Neuronal stem cell (in vitro differentiated cells): Measurements from ENCODE around the gene SMARCD3.
A peak's percentile ranks its signal among the peaks of the same experiment; 100 is the strongest.

Source experiments
- DNase-seq: peaks from one replicate; pipeline ENCODE4 v3.0.0-alpha.2; 2013; ENCODE audit warnings: low spot score
- H2AFZ ChIP-seq: one replicate; pipeline ENCODE4 v1.6.1; 2013; ENCODE audit warnings: mild to moderate bottlenecking, low read length, inconsistent platforms
- H2AK5ac ChIP-seq: 2 replicates; pipeline ENCODE4 v1.6.1; 2013; ENCODE audit warnings: low read depth, mild to moderate bottlenecking, inconsistent platforms, low read length, moderate library complexity, mixed read lengths
- H2BK120ac ChIP-seq: 2 replicates; pipeline ENCODE4 v1.6.1; 2013; ENCODE audit warnings: low read depth, mild to moderate bottlenecking, inconsistent platforms, low read length, moderate library complexity, mixed read lengths
- H2BK12ac ChIP-seq: one replicate; pipeline ENCODE4 v1.6.1; 2013; ENCODE audit warnings: low read length, inconsistent platforms
- H2BK15ac ChIP-seq: 2 replicates; pipeline ENCODE4 v1.6.1; 2013; ENCODE audit warnings: mild to moderate bottlenecking, low read length, inconsistent platforms, mixed read lengths
- H2BK5ac ChIP-seq: one replicate; pipeline ENCODE4 v1.6.1; 2013; ENCODE audit warnings: inconsistent platforms, mild to moderate bottlenecking, low read length, moderate library complexity
- H3K14ac ChIP-seq: one replicate; pipeline ENCODE4 v1.6.1; 2013; ENCODE audit warnings: low read length, inconsistent platforms
- H3K18ac ChIP-seq: 2 replicates; pipeline ENCODE4 v1.6.1; 2013; ENCODE audit warnings: low read length, inconsistent platforms
- H3K23ac ChIP-seq: 2 replicates; pipeline ENCODE4 v1.6.1; 2013; ENCODE audit warnings: low read depth, mild to moderate bottlenecking, mixed read lengths, low read length, inconsistent platforms; ENCODE audit not compliant: poor library complexity
- H3K27ac ChIP-seq: replicated peaks from 3 replicates; pipeline ENCODE4 v1.5.1; 2013; ENCODE audit warnings: low read length, inconsistent platforms
- H3K27me3 ChIP-seq, 3 experiments: 2 replicates each; pipeline ENCODE4 v1.6.1; 2013; ENCODE audit warnings: low read length in 3 of 3, mild to moderate bottlenecking in 2 of 3, inconsistent platforms in 1 of 3, low read depth in 1 of 3, mixed read lengths in 1 of 3, moderate library complexity in 1 of 3; ENCODE audit not compliant: control insufficient read depth in 3 of 3, insufficient read depth in 3 of 3
- H3K36me3 ChIP-seq, 2 donors: replicated peaks in 1 of 2; 2 replicates each; pipeline ENCODE4 v1.6.1; 2013; ENCODE audit warnings: low read length in 2 of 2; ENCODE audit not compliant: control insufficient read depth in 2 of 2, insufficient read depth in 2 of 2
- H3K4ac ChIP-seq: 2 replicates; pipeline ENCODE4 v1.6.1; 2013; ENCODE audit warnings: inconsistent platforms, mild to moderate bottlenecking, low read length, moderate library complexity
- H3K4me1 ChIP-seq, 2 donors: 1 replicate in 1 of 2; 2 replicates in 1 of 2; pipeline ENCODE4 v1.6.1; 2013; ENCODE audit warnings: low read length in 2 of 2, low read depth in 1 of 2; ENCODE audit not compliant: control insufficient read depth in 2 of 2, insufficient read depth in 1 of 2
- H3K4me2 ChIP-seq: one replicate; pipeline ENCODE4 v1.6.1; 2013; ENCODE audit warnings: mild to moderate bottlenecking, low read length, inconsistent platforms; ENCODE audit not compliant: insufficient read depth, poor library complexity, severe bottlenecking
- H3K4me3 ChIP-seq, 2 donors: 2 replicates each; pipeline ENCODE4 v1.5.1; 2013; ENCODE audit warnings: low read length in 2 of 2, mild to moderate bottlenecking in 2 of 2, inconsistent platforms in 1 of 2, moderate library complexity in 1 of 2
- H3K79me1 ChIP-seq: one replicate; pipeline ENCODE4 v1.6.1; 2013; ENCODE audit warnings: low read depth, mild to moderate bottlenecking, inconsistent platforms, low read length, moderate library complexity
- H3K9ac ChIP-seq: one replicate; pipeline ENCODE4 v1.6.1; 2013; ENCODE audit warnings: mild to moderate bottlenecking, low read depth, low read length, inconsistent platforms; ENCODE audit not compliant: poor library complexity
- H3K9me3 ChIP-seq, 2 donors: replicated peaks in 1 of 2; 2 replicates each; pipeline versions ENCODE3 to v1.6.1; 2013; ENCODE audit warnings: low read length in 2 of 2, mild to moderate bottlenecking in 2 of 2, inconsistent platforms in 1 of 2, low read depth in 1 of 2, mixed read lengths in 1 of 2, moderate library complexity in 1 of 2; ENCODE audit not compliant: control insufficient read depth in 2 of 2, insufficient read depth in 1 of 2
- H4K8ac ChIP-seq: one replicate; pipeline ENCODE4 v1.6.1; 2013; ENCODE audit warnings: low read depth, mild to moderate bottlenecking, inconsistent platforms, low read length, moderate library complexity
- H4K91ac ChIP-seq: one replicate; pipeline ENCODE4 v1.6.1; 2013; ENCODE audit warnings: low read length, low read depth, mild to moderate bottlenecking, inconsistent platforms; ENCODE audit not compliant: poor library complexity
- WGBS, 2 donors: extraction: QIAGEN DNeasy Blood & Tissue Kit; methylation state at CpG; one replicate each; pipeline ENCODE4 v1.1.7; 2013; ENCODE audit warnings: missing lambda C conversion rate in 2 of 2, mixed read lengths in 1 of 2; ENCODE audit not compliant: insufficient read length in 2 of 2, insufficient replicate concordance in 1 of 2; ENCODE audit errors: extremely low coverage in 2 of 2; 5-methylcytosine and 5-hydroxymethylcytosine counted together

Gene SMARCD3

GRCh38 chr7:151247611-151248345 is 716 bp downstream of the SMARCD3 start:
- Histone ChIP-seq H3K14ac (peak overlapping the region; percentile 9), H3K4ac (no peak overlapping the region), H4K8ac (no peak overlapping the region), H3K4me3 (peak overlapping the region; percentile 62 to 76), H3K23ac (peak overlapping the region; percentile 59), H3K27me3 (peaks cover 0 to 29% (median 0%) of the 10 kb centered on the region in 3 experiments), H3K9me3 (no peaks in the 10 kb centered on the region), H3K4me2 (peak overlapping the region; percentile 95), H3K27ac (no peak overlapping the region), H2BK120ac (peak overlapping the region; percentile 75), H2BK12ac (no peak overlapping the region), H3K9ac (peak overlapping the region; percentile 72), H3K79me1 (no peaks in the 10 kb centered on the region), H2BK5ac (no peak overlapping the region), H2AFZ (peak overlapping the region; percentile 93), H3K36me3 (peaks cover 0 to 2% of the 10 kb centered on the region in 2 donors), H3K18ac (peak overlapping the region; percentile 96), H2BK15ac (peak overlapping the region; percentile 64), H2AK5ac (peak overlapping the region; percentile 89), H4K91ac (no peak overlapping the region), H3K4me1 (peaks cover 51 to 56% of the 10 kb centered on the region in 2 donors)
- WGBS, 2 donors, result no CpG with 5 or more reads among the region's 29 CpGs
- DNase-seq, result no peak

DNA sequence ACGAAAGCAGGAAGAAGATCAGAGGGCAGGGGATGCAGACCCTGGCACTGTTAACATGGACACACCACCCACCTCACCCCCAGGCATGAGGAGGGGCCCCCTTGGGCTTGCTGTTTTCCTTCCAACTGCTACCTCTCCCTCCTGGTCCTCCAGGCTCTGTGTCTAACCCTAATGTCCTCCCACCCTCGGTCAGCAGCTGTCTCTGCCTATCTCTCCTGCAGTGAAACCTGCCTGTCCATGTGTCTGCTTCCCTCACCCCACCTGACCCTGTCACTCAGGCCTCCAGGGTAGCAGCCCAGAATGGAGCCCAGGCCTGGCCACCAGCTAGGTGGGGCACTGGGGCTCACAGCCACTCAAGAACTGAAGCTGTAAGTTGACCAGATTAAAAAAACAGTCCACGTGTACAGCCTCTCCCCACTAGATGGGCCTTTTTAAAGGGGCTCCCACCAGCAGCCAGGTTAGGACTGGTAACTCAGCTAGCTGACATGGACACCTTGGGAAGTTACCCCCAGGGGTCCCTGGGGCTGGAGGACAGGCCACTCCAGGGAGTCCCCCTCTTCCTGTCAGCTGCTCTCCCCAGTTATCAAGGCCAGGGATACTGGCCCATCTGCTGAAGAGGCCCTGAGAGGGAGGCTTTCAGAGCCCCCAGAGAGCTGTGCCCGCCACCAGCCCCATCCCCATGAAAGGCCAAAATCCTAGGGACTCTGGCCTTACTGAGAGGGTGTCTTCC is 1.5 kb downstream of the SMARCD3 start:
- no peak overlapping the region for H4K8ac ChIP-seq
- H3K27ac ChIP-seq, result no peak overlapping the region
- H3K23ac ChIP-seq, result no peak overlapping the region
- no peak overlapping the region for H2BK15ac ChIP-seq
- peak overlapping the region in 1 of 2 donors; percentile 62 for H3K4me3 ChIP-seq
- H4K91ac ChIP-seq, result no peak overlapping the region
- peaks cover 0 to 29% (median 0%) of the 10 kb centered on the region in 3 experiments for H3K27me3 ChIP-seq
- H3K9me3 ChIP-seq, result no peaks in the 10 kb centered on the region
- no peak overlapping the region for H3K4me2 ChIP-seq
- WGBS, 2 donors, result no CpG with 5 or more reads among the region's 4 CpGs
- peak overlapping the region; percentile 93 for H2AFZ ChIP-seq
- no peaks in the 10 kb centered on the region for H3K79me1 ChIP-seq
- no peak for DNase-seq
- H3K14ac ChIP-seq, result no peak overlapping the region
- no peak overlapping the region for H3K4ac ChIP-seq
- no peak overlapping the region for H3K9ac ChIP-seq
- no peak overlapping the region for H2BK5ac ChIP-seq
- H3K4me1 ChIP-seq, result peaks cover 47 to 59% of the 10 kb centered on the region in 2 donors
- H2AK5ac ChIP-seq, result peak overlapping the region; percentile 89
- peaks cover 0 to 9% of the 10 kb centered on the region in 2 donors for H3K36me3 ChIP-seq
- peak overlapping the region; percentile 12 for H3K18ac ChIP-seq
- H2BK120ac ChIP-seq, result no peak overlapping the region
- H2BK12ac ChIP-seq, result no peak overlapping the region

DNA sequence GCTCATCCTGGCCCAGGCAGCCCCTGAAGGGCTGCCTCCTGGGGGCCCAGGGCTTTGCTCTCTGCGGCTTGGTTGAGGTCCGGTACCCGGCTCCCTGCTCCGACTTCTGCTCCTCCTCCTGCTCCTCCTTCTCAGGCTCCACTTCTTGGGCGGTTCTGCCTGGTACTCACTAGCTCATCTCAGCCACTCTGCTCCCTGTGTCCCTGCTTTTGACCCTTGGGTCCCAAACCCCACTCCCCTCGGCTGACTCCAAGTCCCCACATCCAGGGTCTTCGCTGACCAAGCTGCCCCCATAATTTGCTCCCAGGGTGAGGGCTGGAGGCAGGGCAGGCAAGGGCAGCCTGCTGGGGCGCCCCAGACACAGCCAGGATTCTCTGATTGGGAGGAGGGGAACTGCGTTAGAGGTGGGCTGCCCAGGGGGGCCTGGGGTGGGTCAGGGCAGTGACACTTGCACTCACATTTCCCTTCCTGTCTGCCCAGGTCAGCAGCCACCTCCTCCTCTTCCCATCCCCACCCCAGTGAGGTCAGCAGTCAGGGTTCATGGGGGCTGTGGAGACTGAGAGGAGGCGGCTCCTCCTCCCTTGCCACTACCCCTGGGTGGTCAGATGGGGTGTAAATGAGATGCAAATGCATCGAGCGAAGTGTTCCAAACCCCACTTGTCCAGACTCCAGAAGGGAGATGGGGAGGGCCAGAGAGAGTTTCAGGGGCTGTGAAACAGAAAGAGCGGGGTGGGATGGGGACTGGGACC is 2.2 kb downstream of the SMARCD3 start:
- Histone ChIP-seq H3K18ac (peak overlapping the region; percentile 66), H2BK12ac (no peak overlapping the region), H3K36me3 (peaks cover 2 to 17% of the 10 kb centered on the region in 2 donors), H2AK5ac (peak overlapping the region; percentile 64), H2AFZ (no peak overlapping the region), H3K14ac (peak overlapping the region; percentile 2), H3K4ac (no peak overlapping the region), H3K27ac (no peak overlapping the region), H3K23ac (peak overlapping the region; percentile 77), H3K9me3 (no peaks in the 10 kb centered on the region), H3K27me3 (peaks cover 0 to 29% (median 0%) of the 10 kb centered on the region in 3 experiments), H4K8ac (no peak overlapping the region), H2BK120ac (no peak overlapping the region), H3K4me2 (no peak overlapping the region), H2BK5ac (no peak overlapping the region), H4K91ac (no peak overlapping the region), H2BK15ac (no peak overlapping the region), H3K9ac (no peak overlapping the region), H3K4me1 (peaks cover 47 to 59% of the 10 kb centered on the region in 2 donors), H3K4me3 (no peak overlapping the region), H3K79me1 (no peaks in the 10 kb centered on the region)
- WGBS, 2 donors, result no CpG with 5 or more reads among the region's 13 CpGs
- DNase-seq, result no peak
